SJSA1 (cell line): ENCODE data around the gene LRRN2. TPM values are rescaled to one million over a fixed set of nuclear protein-coding genes. Genes with fewer than 3 reads are reported as not detected.

Experiments
- total RNA-seq: library from RNA; depleted of rRNA; stranded (reverse); fragments of >200 nt; shearing (Covaris generic); gene quantifications from 2 replicates; pipeline ENCODE4 v1.2.3, GENCODE V29; 2014; rRNA removed

LRRN2 gene
- total RNA-seq, 1 experiment from 2014 or later = not detected

Other genes with a start within 250 kb of the LRRN2 start
- 0.28 and 0.76 TPM in 2 replicates for gene PIK3C2B, start 190.9 kb downstream of the LRRN2 start, total RNA-seq
- gene MDM4, start 169.3 kb downstream of the LRRN2 start, total RNA-seq = 13.2 and 21.4 TPM in 2 replicates
- gene NFASC, start 185.1 kb upstream of the LRRN2 start, total RNA-seq = 0.03 TPM in 1 of 2 replicates, not detected in the other